ENCODE data around the gene CEACAM7.
"Not testable (repeated sequence)": the region's sequence is repeated elsewhere in the genome, so short reads cannot be mapped to it uniquely, and the experiment has no call there.

Gene CEACAM7

DNA sequence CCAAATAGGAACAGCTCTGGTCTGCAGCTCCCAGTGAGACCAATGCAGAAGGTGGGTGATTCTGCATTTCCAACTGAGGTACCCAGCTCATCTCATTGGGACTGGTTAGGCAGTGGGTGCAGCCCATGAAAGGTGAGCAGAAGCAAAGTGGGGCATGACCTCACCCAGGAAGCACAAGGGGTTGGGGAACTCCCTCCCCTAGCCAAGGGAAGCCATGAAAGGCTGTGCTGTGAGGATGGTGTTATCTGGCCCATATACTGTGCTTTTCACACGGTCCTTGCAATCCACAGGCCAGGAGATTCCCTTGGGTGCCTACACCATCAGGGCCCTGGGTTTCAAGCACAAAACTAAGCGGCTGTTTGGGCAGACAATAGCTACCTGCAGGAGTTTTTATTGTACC lies 31.3 kb downstream of the CEACAM7 start:
- not testable (repeated sequence) for DNase-seq (ENCODE audit: low spot score)

DNA sequence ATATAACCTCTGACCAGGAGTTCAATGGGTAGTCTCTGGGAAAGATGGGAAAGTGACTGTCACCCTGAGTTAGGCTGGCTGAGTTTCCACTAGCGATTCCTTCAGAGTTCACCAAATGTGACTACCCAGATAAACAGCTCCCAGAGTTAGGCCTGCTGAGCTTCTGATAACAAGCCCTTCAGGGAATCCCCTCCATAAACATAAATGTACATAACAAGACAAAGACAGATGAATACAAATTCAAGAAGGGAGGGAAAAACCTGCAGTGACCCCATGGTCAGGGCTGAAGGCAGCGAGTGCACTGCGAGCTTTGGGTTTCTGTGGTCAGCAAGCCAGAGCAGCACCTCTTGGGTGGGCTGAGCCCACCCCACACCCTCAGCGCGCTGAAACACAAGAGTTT lies 35.8 kb downstream of the CEACAM7 start:
- DNase-seq (ENCODE audit: low spot score), result no peak

DNA sequence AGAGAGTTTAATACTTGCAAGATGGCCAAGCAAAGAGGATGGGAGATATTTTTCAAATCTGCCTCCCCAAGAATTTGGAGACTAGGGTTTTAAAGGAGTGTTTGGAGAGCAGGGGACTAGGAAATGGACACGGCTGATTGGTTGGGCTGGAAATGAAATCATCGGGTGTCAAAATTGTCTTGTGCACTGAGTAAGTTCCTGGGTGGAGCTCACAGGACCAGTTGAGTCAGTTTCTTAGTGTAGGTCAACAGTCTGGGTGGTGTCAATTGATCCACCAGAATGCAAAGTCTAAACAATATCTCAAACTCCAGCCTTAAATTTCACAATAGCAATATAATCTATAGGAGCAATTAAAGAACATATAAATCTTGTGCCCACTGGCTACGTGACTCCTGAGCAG lies 38.2 kb downstream of the CEACAM7 start:
- no peak for DNase-seq (ENCODE audit: low spot score)

DNA sequence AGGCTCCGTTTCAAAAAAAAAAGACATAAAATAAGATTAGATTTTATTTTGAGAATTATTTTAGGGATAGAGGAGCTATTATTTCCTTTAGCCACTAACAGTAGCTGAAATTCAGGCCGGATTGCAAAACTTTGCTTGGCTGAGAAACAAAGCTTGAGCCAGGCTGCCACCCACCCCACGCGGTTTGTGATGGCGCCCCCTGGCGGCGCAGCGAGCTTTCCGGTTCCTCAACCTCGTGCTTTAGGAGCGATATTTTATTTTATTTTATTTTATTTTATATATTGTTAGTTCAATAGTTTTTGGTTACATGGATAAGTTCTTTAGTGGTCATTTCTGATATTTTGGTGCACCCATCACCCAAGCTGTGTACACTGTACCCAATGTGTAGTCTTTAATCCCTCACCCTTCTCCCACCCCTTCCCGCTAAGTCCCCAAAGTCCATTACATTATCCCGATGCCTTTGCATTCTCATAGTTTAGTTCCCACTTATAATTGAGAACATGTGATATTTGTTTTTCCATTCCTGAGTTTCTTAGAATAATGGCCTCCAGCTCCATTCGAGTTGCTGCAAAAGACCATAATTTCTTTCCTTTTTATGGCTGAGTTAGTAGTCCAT lies 41.4 kb downstream of the CEACAM7 start:
- no peak for DNase-seq (ENCODE audit: low spot score)

DNA sequence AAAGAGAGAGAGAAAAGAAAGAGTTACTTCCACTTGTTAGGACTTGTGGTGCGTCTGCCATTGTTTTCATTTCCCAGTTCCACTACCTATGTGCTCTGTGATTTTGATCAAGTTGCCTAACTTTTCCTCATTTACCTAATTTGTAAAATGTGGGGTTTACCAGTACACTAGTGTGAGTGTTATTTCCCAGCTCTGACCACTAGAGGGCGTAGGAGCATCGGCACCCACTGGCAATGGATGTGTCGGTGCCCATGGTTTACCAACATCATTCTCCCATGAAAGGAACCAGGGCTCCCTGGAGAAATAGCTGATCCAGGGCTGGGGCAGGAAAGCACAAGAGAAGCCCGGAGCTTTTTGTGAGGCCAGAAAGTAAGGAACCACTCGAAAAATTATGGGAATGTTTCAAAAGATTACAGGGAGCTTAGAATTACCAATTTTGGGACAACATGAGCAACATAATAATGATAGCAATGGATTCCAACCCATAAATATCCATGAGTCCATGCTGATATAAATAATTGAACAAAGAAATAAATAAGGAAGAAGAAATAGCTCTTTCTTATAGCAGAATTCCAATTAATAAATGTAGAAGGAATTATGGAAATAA lies 46.1 kb downstream of the CEACAM7 start:
- peak; percentile 86 for DNase-seq (ENCODE audit: low spot score)

DNA sequence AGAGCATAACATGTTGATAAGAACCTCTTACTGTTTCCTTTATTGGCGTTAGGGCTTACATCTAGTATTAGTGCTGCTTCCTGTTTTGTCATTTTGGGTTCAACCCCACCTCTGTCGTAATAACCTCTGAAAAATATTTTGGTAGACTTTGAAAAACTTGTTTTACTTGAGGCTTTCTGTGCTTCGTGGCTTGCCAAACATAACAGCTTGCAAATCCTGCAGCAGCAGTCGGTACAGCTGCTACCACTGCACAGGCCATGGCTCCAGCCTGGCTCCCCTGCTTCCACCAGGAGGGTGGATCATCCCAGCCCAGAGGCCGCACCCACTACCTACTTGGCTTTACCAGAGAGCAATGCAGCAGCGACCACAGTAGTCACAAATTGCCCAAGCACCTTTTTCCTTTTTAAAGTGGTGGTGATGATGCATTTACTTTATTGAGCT lies 49.4 kb downstream of the CEACAM7 start:
- no peak for DNase-seq (ENCODE audit: low spot score)

DNA sequence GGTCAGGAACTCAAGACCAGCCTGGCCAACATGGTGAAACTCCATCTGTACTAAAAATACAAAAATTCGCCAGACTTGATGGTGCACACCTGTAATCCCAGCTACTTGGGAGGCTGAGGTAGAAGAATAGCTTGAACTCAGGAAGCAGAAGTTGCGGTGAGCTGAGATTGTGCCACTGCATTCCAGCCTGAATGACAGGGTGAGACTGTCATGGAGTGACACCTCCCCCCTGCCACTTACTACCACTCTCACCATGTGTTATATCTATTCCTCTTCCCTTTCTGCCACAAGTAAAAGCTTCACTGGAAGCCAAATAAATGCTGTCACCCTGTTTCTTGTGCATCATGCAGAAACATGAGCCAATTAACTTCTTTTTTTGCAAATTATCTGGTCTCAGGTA lies 50.6 kb downstream of the CEACAM7 start:
- no peak for DNase-seq (ENCODE audit: low spot score)

DNA sequence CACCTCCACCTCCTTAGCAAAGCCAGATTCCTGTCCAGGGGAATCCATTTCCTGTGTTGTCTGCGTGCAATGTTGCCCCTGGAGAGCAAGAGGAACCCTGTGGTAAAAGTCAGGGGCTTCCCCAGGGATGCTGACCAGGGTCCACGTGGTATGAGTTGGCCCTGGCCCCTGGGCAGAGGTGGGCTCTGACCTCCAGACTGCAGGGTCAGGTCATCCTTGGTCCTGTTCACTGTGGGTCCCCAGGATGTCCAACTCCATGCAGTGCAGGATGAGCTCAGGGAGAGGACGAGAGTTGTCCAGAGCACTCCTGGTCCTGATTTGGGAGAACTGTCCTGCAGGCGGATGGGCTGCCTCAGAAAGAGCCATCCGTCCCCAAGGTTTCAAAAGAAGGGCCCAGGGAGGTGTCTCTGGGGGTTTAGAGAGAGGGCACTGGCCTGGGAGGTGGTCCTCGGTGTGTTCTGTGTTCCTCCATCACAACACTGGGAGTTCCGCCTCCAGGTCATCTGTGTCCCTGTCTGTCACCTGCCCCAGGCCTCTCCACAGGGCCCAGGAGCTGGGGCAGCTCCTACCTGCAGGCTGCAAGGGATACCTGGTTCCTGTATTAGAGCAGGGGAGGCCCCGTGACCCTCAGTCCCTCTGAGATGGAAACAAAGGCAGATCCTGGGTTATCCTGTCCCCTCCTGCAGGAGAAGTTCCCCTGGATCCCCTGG lies 59.9 kb downstream of the CEACAM7 start:
- no peak for DNase-seq (ENCODE audit: low spot score)

DNA sequence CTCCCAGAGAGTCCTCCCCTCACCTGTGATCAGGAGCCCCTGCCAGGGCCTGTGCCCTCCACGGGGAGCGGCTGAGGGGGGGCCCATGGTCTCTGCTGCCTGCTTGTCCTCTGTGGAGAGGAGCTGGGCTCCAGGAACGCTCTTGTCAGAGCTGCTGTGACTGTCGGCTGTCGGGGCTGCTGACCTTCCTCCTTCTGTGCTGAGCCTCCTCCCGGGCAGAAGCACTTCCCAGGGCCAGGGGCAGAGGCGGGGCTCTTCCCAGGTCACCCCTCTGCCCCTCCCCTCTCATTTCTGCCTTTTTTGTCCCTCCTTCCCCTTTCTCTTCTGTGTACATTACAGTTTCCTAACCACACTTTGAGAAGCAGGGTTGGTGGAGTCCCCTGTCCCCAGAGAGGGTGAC lies 61.2 kb downstream of the CEACAM7 start, which contains the start of gene CEACAM4:
Gene CEACAM4 (minus strand): TSS at position 198 of the 400 bp plus-strand sequence. CDS start 111 bp downstream, at position 87.
- DNase-seq (ENCODE audit: low spot score), result no peak

DNA sequence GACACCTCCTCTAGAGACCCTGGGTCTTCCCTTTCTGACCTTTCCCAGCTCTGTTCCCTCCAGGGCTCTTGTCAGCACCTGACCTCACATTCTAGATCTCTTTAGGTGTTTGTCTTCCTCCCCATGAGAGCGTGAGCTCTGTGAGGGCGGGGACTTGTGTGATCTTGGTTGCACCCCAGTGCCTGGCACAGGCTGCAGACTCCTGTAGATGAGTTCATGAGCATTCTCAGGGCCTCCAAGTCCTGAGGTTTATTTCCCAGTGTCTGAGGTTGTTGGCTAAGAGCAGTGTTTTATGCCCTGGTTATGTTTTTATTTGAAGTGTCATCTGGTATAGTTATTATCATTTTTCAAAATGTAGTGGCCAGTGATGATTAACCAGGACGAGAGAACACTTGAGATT lies 61.8 kb downstream of the CEACAM7 start:
- no peak for DNase-seq (ENCODE audit: low spot score)

DNA sequence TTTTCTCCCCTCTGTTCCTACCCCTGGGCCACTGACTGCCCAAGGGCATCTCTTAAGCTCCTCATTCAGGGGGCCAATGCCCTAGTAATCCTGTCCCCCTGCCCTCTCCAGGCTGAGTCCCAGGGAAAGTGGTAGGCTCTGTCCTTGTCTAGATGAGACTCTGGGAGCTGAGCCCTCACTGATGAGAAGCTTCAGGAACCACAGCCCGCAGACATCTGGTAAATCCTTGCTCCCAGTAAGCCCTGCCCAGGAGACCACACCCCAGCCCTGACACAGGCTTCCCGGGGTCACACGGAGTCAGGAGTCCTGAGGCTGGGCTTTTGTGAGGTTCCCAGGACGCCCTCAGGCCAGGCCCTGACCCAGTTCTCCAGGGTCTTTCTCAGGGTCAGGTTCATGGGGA lies 63.1 kb downstream of the CEACAM7 start:
- no peak for DNase-seq (ENCODE audit: low spot score)

DNA sequence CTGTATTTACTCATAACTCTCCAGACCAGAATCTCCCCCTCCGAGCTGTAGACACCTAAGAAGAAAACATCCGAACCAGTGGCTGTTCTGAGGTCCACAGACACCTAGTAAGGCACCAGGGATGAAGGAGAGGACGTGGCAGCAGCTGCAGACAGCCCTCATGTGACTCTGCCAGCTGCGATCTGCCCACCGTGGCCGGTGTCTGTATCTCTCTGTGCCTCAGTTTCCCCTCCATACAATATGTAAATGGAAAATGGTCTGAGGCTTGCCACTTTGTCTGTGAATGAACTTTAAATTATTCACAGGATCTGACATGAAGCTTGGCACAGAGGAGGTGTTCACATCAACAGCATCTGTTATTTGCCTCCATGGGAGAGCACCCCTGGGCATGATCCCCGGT lies 63.6 kb downstream of the CEACAM7 start:
- DNase-seq (ENCODE audit: low spot score), result no peak

DNA sequence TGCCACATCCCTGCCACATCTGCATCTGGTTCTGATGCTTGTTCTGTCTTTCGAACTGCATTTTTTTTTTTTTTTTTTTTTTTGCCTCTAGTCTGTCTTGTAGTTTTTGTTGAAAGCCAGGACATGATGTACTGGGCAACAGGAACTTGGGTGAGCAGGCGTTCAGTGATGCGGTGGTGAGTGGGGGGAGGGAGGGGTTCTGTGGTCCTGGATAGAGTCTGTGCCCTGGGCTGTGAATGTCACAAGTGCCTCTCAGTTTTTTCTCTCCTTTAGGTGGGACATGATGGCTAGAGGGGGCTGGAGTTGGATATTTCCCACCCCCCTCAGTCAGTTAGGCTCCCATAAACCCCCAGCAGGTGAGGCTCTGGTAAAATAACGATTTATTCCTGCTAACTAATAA lies 64.7 kb downstream of the CEACAM7 start:
- no peak for DNase-seq (ENCODE audit: low spot score)

Data from AG20443 (cell line).